GM18499 (cell line): ENCODE data around the gene HPCAL1.

Source experiments
- ATAC-seq: cut with Tn5 transposase; IDR thresholded peaks from one replicate; pipeline ENCODE4 v1.9.1; 2021; ENCODE audit warnings: moderate number of reproducible peaks; ENCODE audit not compliant: insufficient read depth, unreplicated experiment

The HPCAL1 gene

GRCh38 chr2:10267551-10268465 lies 34.9 kb upstream of the HPCAL1 start:
- ATAC-seq, result no peak

- no peak for ATAC-seq
Observed at GRCh38 chr2:10269291-10269690, 33.4 kb upstream of the HPCAL1 start.

DNA sequence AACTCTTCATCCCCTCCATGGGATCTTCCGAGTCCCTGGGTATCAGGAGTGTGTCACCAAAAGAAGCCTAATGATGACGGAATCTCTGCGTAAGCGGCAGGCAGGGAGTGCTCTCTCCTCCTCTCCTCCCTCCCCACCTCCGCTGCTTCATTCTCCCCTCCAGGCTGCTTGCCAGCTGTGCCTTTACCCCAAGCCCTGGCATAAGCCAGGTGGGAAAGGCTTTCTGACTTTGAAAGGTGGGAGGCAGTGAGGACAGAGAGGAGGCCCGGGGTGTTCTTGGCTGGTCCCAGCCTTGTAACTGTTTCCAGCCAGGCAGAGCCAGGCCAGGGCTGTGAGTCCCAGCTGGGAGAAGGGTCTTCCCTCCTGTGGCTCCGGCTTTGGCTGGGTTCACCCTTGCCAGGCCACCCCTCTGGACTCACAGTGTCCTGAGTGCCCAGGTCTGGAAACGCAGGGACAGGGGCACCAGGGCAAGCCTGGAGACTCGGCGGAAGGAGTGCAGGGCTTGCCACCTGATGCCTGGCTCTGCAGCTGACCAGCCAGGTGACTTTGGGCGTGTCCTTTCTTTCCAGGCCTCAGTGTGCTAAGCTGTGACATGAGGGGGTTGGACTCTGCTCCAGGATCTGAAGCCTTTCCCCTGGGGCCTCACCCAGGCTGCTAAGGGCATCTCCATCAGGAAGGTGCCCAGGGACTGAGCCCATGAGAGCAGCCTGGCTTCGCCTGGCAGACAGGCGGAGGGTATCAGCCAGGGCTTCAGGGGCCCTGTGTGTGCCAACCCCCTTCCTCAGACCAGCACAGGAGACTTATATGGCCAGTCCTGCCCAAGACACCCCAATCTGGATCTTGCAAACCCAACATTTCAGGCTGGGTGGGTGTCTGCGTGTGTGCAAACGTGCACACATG lies 32.7 kb upstream of the HPCAL1 start:
- no peak for ATAC-seq

DNA sequence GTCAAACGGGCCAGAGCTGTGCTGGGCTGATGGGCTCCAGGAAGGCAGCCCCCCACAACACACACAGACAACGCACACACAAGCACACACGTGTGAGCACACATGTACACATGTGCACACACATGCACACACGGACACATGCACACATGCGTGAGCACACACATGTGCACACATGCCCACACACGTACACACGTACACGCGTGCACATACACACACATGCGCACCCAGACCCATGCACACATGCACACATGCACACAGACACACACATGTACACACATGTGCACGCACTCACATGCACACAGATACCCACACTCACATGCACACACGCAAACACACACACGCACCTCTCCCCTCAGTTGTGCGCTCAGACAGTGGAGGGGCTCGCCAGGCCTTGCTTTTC lies 31.2 kb upstream of the HPCAL1 start:
- no peak for ATAC-seq

- ATAC-seq, result no peak
Observed at GRCh38 chr2:10271946-10272345, 30.8 kb upstream of the HPCAL1 start.

GRCh38 chr2:10272464-10272863 lies 30.2 kb upstream of the HPCAL1 start:
- ATAC-seq, result no peak

GRCh38 chr2:10273215-10274175 lies 29.2 kb upstream of the HPCAL1 start:
- ATAC-seq, result no peak

GRCh38 chr2:10274376-10274775 lies 28.3 kb upstream of the HPCAL1 start:
- ATAC-seq, result no peak

DNA sequence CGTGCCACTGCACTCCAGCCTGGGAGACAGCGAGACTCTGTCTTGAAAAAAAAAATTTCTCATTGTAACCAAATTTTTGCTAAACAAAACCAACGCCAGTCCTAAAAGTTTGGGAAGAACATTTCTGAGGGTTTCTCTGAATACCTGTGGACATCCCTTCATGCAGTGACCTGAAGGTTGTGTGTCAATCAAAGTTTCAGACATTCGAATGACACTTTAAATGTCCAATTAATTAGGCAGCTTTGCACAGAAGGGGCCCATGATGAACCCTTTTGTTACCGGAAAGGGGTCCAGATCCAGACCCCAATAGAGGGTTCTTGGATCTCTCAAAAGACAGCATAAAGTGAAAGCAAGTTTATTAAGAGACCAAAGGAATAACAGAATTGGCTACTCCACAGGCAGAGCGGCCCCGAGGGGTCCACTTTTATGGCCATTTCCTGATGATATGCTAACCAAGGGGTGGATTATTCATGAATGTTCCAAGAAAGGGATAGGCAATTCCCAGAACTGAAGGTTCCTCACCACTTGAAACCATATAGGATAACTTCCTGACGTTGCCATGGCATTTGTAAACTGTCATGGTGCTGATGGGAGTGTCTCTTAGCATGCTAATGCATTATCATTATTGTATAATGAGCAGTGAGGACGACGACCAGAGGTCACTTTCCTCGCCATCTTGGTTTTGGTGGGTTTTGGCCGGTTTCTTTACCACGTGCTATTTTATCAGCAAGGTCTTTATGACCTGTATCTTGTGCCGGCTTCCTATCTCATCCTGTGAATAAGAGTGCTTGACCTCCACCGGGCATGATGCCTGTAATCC lies 27.5 kb upstream of the HPCAL1 start:
- no peak for ATAC-seq

- no peak for ATAC-seq
Observed at GRCh38 chr2:10276481-10277292, 26.0 kb upstream of the HPCAL1 start.

- no peak for ATAC-seq
Observed at GRCh38 chr2:10277293-10278028, 25.2 kb upstream of the HPCAL1 start.

DNA sequence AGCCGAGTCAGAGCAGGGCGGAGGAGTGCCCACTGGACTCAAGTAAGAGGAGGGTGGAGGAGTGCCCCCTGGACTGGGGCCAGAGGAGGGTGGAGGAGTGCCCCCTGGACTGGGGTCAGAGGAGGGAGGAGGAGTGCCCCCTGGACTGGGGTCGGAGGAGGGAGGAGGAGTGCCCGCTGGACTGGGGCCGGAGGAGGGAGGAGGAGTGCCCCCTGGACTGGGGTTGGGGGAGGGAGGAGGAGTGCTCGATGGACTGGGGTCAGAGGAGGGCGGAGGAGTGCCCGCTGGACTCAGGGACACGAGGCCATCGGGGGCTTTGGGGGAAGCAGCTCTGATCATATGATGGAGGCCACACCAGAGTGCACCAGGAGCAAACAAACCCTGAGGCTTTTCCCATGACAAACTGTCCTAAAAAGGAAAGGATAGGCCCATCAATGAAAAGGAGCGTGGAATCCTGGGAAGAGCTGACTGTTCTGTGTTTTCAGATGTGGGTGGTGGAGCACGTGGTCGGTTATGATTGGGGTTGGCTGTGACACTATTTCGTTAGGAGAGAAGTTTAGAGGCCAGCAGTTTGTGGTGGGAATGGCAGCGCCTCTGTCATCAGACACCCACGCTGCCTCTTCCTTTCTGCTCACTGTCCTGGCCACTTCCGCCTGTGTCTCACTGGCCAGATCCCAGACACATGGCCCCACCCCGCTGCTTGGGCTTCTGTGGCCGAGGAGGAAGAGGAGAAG lies 24.5 kb upstream of the HPCAL1 start:
- no peak for ATAC-seq

- no peak for ATAC-seq
Observed at GRCh38 chr2:10278763-10279471, 23.8 kb upstream of the HPCAL1 start.

DNA sequence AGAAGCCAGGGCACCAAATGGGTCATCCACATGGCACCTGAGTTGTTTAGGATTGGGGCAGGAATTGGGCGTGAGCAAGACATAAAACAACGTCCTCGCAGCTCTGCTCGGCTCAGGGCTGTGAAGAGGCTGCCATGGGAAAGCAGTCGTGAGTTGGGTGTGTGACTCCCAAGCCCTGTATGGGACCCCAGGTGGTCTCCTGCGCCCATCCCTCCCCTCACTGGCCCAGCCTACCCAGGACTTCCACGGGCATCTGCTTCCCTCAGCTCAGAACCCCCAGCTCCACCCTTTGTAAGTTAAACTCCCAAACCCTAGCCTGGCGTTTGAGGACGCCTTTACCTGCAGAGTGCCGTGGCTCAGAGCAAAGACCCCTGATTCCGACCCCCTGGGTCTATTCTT lies 23.2 kb upstream of the HPCAL1 start:
- ATAC-seq, result no peak

GRCh38 chr2:10279946-10280463 lies 22.7 kb upstream of the HPCAL1 start:
- ATAC-seq, result no peak

DNA sequence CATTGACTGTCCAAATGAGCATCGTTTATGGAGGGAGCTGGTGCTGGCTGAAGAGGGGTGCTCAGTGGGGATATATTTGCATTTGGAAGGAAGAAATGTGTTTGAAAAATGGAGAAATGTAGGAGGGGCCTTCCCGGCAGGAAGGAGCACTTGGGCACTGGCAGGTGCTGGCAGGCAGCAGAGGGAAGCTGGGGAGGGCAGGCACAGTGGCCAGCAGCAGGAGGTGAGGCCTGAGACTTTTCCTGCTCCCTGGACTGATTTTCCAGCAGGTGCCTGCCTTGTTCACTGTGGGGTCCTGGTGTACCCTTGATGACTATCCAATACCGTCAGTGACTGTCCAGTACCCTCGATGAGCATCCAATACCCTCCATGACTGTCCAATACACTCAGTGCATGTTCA lies 20.8 kb upstream of the HPCAL1 start:
- no peak for ATAC-seq
